GM06990 (cell line): ENCODE results near the gene LAMA2.

Source experiments
- DNase-seq: peaks from one replicate; pipeline ENCODE4 v3.0.0-alpha.2; 2011; ENCODE audit not compliant: insufficient read length; ENCODE audit errors: extremely low read depth
- H3K27me3 ChIP-seq: replicated peaks from 2 replicates; pipeline ENCODE4 v1.6.0; 2011; ENCODE audit warnings: low read length; ENCODE audit not compliant: control insufficient read depth, insufficient read depth
- H3K36me3 ChIP-seq: 2 replicates; pipeline ENCODE4 v1.5.1; 2011; ENCODE audit warnings: low read length; ENCODE audit not compliant: control insufficient read depth, insufficient read depth
- H3K4me3 ChIP-seq: replicated peaks from 2 replicates; pipeline ENCODE4 v1.5.1; 2011; ENCODE audit warnings: low read depth, mild to moderate bottlenecking, control low read depth, low read length
- TF ChIP-seq, protein P1 (sequence below): IDR thresholded peaks from 2 replicates; pipeline ENCODE4 v1.5.1; 2011; ENCODE audit warnings: low read length, control low read depth, mild to moderate bottlenecking, inconsistent platforms; ENCODE audit not compliant: insufficient read depth, poor library complexity, severe bottlenecking

Gene LAMA2

GRCh38 chr6:129136751-129137150, 253.8 kb downstream of the LAMA2 start:
- no peak for DNase-seq
- H3K36me3 ChIP-seq: no peaks in the 10 kb centered on the region
- H3K4me3 ChIP-seq: no peak overlapping the region
- TF ChIP-seq, protein P1, sequence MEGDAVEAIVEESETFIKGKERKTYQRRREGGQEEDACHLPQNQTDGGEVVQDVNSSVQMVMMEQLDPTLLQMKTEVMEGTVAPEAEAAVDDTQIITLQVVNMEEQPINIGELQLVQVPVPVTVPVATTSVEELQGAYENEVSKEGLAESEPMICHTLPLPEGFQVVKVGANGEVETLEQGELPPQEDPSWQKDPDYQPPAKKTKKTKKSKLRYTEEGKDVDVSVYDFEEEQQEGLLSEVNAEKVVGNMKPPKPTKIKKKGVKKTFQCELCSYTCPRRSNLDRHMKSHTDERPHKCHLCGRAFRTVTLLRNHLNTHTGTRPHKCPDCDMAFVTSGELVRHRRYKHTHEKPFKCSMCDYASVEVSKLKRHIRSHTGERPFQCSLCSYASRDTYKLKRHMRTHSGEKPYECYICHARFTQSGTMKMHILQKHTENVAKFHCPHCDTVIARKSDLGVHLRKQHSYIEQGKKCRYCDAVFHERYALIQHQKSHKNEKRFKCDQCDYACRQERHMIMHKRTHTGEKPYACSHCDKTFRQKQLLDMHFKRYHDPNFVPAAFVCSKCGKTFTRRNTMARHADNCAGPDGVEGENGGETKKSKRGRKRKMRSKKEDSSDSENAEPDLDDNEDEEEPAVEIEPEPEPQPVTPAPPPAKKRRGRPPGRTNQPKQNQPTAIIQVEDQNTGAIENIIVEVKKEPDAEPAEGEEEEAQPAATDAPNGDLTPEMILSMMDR: no peak
- H3K27me3 ChIP-seq: no peaks in the 10 kb centered on the region; the same call in 1 of the 2 replicates

DNA sequence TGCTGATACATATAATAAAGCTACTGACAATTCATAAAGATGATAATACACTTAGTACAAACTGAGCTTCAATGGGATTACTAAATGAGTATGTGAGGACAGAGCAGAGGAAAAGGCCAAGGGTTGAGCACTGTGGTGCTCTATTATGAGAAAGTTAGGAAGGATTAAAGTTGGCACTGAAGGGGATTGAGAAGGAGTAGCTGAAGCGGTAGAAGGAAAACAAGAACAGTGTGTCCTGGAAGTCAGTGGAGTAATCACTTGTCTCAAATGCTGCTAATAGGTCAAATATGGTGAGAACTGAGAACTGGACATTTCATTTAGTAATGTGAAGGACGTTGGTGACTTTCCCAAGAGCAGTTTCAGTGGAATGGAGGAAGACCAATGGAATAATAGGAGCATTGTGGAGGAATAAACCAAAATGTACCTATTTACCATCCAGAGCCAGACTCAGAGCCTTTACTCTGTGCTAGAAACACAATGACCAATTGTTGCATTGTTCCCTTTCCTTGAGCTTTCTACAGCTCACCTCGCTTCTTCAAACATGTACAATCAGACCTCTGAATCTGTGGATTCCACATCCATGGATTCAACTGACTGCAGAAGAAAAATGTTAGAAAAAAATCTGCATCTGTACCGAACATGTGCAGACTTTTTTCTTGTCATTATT, 255.9 kb downstream of the LAMA2 start:
- TF ChIP-seq, protein P1: no peak
- DNase-seq: no peak
- Histone ChIP-seq H3K27me3 (no peaks in the 10 kb centered on the region; the same call in 1 of the 2 replicates), H3K4me3 (no peak overlapping the region), H3K36me3 (no peaks in the 10 kb centered on the region)

GRCh38 chr6:129140526-129140925, 257.6 kb downstream of the LAMA2 start:
- Histone ChIP-seq H3K36me3 (no peaks in the 10 kb centered on the region), H3K27me3 (no peaks in the 10 kb centered on the region), H3K4me3 (no peak overlapping the region)
- no peak for DNase-seq
- TF ChIP-seq, protein P1: no peak

GRCh38 chr6:129141499-129141898, 258.6 kb downstream of the LAMA2 start:
- no peak overlapping the region for H3K4me3 ChIP-seq
- H3K27me3 ChIP-seq: no peaks in the 10 kb centered on the region
- TF ChIP-seq, protein P1: no peak
- DNase-seq: no peak
- no peaks in the 10 kb centered on the region for H3K36me3 ChIP-seq

DNA sequence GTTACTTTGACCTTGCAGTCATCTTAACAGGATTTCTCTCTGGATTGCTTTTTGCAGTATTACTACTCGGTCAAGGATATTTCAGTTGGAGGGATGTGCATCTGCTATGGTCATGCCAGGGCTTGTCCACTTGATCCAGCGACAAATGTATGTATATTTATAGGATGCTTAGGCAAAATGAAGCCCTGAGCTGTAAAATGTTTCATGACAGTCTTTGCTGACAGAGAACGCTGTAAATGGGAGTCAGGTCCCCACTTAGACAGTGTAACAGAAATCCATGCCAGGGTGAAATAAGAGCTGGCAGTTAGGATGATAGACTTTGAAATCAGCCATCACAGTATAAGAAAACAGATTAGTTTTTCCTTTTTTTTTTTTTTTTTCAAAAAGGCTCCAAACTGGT, 264.0 kb downstream of the LAMA2 start:
- TF ChIP-seq, protein P1: no peak
- no peak overlapping the region for H3K4me3 ChIP-seq
- H3K27me3 ChIP-seq: no peaks in the 10 kb centered on the region
- H3K36me3 ChIP-seq: no peaks in the 10 kb centered on the region
- no peak for DNase-seq

DNA sequence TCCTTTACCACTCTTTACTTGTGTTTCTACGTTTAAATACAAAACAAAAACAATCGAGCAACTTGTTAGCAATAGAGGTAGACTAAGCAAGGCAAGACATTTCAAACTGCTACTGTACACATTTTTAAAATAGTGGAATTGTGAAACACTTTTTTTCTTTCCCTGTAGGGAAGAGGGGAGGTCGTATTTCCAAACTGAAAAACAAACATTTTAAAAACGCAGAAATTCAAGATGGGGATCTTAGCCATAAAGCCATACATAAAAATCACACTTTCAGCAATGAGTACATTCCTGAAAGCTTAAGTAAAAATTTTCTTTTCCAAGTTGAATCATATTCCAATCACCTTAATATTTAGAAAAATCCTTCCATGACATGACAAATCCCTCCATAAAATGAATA, 267.6 kb downstream of the LAMA2 start:
- TF ChIP-seq, protein P1: no peak
- DNase-seq: no peak
- H3K36me3 ChIP-seq: no peaks in the 10 kb centered on the region

More for the DNA sequence above, 267.6 kb downstream of the LAMA2 start:
- Histone ChIP-seq H3K4me3 (no peak overlapping the region), H3K27me3 (no peaks in the 10 kb centered on the region)
